ENCODE measurements around the gene ISYNA1. TPM values are rescaled to one million over a fixed set of nuclear protein-coding genes. Genes with fewer than 3 reads are reported as not detected.

The ISYNA1 gene
- total and polyA plus RNA-seq, 2 of the 13 experiments (the other 11 are each of a cell fraction or from before 2014, with no cell fraction given), result 29.6 to 48.5 TPM

- 0 out of 2 replicates have a peak, but pooled peaks have one; percentile 66 for TF ChIP-seq TFDP2 (CRISPR knock-in tag; IDR thresholded peaks at IDR 0.05)
- TF ChIP-seq ZNF589 (CRISPR knock-in tag; conservative IDR thresholded peaks at IDR 0.05), result no peak
- peak; percentile 36; the same call in 1 of the 2 replicates for TF ChIP-seq ZSCAN9 (CRISPR knock-in tag; IDR thresholded peaks at IDR 0.05; ENCODE audit: borderline replicate concordance)
- peak; percentile 98 for TF ChIP-seq ZNF746 (CRISPR knock-in tag; IDR thresholded peaks at IDR 0.05)
- peak; percentile 87 for TF ChIP-seq ZMYM3 (CRISPR knock-in tag; IDR thresholded peaks at IDR 0.05)
- no peak for TF ChIP-seq ZNF34 (CRISPR knock-in tag; IDR thresholded peaks at IDR 0.05; ENCODE audit: borderline replicate concordance)
- no peak for TF ChIP-seq ZUFSP (CRISPR knock-in tag; IDR thresholded peaks at IDR 0.05; ENCODE audit: borderline replicate concordance)
- TF ChIP-seq ZSCAN12 (CRISPR knock-in tag; IDR thresholded peaks at IDR 0.05), result no peak
- TF ChIP-seq SALL2 (CRISPR knock-in tag; IDR thresholded peaks at IDR 0.05), result peak; percentile 31; the same call in 1 of the 2 replicates
- TF ChIP-seq ZKSCAN1 (IDR thresholded peaks at IDR 0.05; ENCODE audit: low read length), result peak; percentile 85
- TF ChIP-seq KDM2A (CRISPR knock-in tag; IDR thresholded peaks at IDR 0.05; ENCODE audit: borderline replicate concordance, low read depth), result peak; percentile 11; the same call in 1 of the 2 replicates
- TF ChIP-seq ZGPAT (CRISPR knock-in tag; IDR thresholded peaks at IDR 0.05), result peak; percentile 76
- no peak for TF ChIP-seq ZNF33B (CRISPR knock-in tag; IDR thresholded peaks at IDR 0.05)
- peak; percentile 100 for TF ChIP-seq ZKSCAN8 (CRISPR knock-in tag; IDR thresholded peaks at IDR 0.05; ENCODE audit: borderline replicate concordance)
- TF ChIP-seq TFE3 (CRISPR knock-in tag; IDR thresholded peaks at IDR 0.05), result peak; percentile 70; the same call in 1 of the 2 replicates
- TF ChIP-seq KDM3A (CRISPR knock-in tag; IDR thresholded peaks at IDR 0.05; ENCODE audit: low read depth), result peak; percentile 50
- peak; percentile 53 for TF ChIP-seq ASH2L (IDR thresholded peaks at IDR 0.05; ENCODE audit: insufficient read length, low read depth, low read length)
- TF ChIP-seq ZFP90 (CRISPR knock-in tag; IDR thresholded peaks at IDR 0.05; ENCODE audit: borderline replicate concordance), result peak; percentile 70
Observed at GRCh38 chr19:18417250-18418028, 20.5 kb downstream of the ISYNA1 start (continued).
